SKM-1 treated with dmso at 0.1 percent for 144 hours (cell line): Measurements from ENCODE around the gene PSAPL1.

ENCODE experiments used
- DNase-seq: peaks from one replicate; lab custom pipeline; 2025; ENCODE audit not compliant: unreplicated experiment; lab: John Stamatoyannopoulos, UW

Gene PSAPL1

DNA sequence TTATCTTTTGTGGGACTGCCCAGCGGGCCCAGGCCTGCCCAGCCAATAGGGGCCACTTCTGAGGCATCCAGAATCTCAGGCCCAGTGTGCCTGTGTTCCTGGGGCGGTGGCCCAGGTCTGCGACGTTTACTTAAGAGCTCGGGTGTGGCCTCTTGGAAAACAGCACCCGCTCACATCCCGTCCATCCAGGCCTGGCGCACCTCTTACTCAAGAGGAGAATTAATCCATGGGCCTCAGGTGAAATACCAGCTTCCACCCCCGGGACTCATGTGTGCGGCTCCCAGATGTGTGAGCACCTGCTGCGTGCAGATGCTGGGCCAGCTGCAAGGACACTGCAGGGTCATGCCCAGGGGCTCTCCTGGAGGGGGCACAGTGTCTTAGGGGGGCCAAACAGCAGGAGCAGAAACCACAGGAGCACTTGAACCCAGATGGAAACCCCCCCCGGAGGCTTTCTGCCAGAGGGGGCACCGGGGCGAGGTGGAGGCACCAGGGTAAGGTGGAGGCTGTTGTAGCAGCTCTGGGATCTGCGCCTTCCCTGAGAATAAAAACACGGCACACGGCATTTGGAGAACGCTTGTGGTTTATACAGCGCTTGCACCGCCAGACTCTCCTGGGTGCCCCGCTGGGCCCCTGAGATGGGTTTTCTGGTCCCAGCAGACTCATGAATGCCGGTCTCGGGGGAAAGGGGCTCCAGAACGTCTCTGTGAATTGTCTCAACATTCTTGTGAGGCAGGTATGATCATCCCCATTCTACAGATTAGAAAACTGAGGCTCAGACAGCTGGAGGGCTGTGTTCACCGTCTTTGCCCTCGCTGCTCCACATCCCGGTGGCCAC, 2.8 kb downstream of the PSAPL1 start:
- DNase-seq: no peak

DNA sequence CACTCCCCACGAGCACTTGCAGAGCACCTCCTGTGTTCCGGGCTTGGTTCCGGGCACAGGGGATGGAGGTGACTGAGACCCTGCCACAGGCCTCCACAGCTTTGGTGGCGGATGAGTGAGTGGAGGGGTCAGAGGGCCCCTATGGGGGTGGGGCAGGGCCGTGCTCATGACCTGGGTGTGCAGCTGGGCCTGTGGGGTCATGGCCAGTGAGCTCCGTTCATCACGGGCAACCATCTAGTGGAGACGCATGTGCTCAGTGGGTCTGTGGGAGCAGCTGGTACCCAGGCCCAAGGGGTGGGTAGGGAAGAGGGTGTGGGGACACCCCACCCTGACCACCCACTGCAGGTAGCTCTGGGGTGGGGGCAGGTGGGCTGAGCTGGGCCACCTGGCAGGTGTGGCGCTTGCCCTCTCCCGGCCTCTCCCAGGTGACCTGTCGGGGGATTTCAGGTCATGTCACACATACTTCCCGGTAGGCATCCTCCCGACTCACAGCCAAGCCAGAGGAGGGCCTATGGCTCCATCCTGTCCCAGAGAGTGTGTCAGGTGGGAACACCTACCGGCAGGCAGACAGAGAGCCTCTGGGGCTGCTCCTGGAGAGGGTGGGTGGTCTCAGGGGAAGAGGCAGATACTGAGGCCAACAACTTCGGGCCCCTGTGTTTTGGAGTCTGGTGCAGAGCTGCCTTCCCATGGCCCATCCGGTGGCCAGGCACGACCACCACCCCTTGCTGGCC, 3.6 kb downstream of the PSAPL1 start:
- DNase-seq: no peak

DNA sequence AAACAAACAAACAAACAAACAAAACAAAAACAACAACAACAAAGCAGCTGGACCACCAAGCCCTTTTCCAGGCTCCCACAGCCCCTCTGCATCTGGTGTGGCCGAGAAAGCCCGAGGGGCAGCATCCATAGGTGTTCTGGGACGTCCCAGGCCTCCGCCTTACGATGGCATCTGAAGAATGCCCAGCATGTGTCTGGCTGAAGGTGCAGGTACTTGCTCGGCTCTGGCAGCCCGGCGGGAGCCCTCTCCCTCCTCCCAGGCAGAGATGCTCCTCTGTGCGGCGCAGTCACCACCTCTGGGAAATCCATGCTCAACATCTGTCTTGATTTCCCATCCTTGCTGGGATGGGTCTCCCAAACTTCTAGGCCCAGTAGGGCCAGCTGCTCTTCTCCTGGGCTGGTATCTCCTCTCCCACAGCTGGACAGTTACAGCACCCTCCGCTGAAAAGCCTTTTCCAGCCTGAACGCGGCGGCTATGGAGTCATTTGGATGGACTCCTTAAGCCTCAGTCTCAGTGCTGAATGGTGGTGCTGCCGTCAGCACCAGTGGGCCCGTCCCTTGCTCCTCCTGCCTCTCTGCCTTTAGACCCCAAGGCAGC, 4.3 kb downstream of the PSAPL1 start:
- DNase-seq: no peak

DNA sequence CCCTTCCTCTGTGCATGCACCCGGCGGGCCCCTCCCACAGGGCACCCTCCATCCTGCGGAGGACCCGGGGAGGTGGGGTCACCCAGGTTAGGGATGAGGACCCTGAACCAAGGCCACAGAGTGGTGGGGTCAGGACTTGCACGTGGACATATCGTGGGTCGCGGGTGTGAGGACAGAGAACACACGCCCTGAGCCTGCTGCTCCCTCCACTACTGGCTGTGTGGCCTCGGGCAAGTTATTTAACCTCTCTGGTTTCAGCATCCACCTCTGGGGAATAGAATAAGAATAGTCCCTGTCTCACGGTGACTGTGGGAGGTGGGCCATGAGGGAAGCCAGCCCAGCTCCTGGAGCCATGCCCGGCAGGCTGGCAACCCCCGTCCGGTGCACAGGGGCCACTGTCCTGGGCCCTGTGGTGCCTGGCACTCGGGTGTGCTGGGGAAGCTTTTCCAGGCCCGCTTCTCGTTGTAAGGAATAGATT, 5.1 kb downstream of the PSAPL1 start:
- DNase-seq: no peak

DNA sequence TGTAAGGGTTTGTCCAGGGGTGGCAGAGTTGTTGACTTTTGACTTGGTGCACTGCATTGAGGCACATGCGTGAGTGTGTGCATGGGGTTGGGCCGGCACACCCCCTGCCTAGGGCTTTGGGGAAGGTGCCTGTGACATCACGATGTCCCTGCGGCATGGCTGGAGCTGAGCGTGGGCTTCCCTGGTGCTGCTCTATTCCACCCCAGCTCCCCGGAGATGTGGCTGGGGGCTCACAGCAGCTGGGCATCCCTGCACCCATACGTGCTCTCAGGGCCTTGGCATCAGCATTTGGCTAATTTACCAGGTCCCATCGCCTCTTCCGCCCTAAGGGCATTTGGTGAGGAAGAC, 5.7 kb downstream of the PSAPL1 start:
- DNase-seq: no peak

DNA sequence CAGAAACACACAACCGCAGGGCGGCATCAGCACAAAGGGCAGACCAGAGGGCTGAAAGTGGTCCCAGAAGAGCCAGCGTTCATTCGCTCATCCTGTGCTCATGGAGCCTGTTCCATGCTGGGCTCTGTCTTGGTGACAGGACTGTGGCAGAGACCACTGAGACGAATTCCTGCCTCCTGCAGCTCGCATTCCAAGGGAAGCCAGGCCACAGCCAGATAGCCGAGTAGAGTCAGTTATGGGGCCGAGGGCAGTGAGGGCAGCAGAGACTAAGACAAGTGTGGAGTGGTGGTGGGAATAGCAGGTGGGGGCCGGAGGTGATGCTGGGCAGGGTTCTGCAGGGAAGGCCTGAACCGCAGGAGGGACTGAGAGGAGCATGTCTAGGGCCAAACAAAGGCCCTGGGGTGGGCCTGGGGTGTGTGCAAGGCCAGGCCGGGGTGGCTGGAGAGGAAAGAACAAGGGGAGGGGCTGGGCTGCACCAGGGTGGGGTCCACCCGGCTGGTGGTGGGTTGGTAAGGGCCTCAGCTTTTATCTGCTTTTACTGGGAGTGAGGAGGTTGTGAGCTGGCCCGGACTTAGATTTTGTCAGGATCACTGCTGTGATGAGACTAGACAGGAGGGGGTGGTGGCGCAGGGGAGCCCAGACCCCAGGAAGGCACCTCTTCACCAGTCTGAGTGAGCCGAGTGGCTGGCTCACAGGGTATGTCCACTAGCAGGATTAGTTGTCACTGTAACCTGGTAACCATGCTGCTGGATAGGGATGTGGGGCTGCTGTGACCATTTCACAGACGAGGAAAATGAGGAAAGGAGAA, 6.3 kb downstream of the PSAPL1 start:
- no peak for DNase-seq

DNA sequence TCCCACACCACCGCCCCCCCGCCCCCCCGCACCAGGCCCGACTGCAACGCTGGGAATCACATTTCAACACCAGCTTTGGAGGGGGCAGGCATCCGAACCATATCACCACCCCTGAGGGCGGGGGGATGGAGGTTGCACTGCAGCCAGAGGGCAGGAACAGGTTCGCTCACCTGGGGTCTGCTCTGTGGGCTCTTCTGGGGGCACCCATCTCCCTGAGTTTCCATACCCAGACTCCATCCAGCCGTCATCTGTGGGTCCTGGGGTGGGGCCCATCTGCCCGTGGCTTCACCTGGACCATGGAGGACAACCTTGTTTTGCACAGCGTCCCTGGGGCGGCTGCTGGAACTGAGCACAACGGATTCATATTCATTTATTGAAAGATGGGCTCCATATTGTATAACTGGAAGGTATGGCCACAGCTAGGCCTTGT, 6.9 kb downstream of the PSAPL1 start:
- no peak for DNase-seq

DNA sequence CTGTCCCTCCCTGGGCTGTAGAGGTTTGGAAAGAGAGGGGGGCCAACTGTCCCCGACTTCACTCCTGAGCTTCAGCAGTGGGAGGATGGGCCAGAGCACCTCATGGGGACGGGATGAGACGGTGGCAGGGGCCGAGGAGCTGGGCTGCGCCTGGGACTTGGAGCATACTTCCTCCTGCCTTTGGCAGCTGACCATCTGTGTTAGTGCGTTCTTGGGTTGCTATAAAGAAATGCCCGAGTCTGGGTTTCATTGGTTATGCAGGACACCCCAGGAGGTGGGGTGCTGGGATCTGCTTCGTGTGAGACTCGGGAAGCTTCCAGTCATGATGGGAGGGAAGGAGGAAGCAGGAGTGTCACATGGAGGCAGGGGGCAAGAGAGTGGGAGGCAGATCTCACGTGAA, 7.4 kb downstream of the PSAPL1 start:
- no peak for DNase-seq

DNA sequence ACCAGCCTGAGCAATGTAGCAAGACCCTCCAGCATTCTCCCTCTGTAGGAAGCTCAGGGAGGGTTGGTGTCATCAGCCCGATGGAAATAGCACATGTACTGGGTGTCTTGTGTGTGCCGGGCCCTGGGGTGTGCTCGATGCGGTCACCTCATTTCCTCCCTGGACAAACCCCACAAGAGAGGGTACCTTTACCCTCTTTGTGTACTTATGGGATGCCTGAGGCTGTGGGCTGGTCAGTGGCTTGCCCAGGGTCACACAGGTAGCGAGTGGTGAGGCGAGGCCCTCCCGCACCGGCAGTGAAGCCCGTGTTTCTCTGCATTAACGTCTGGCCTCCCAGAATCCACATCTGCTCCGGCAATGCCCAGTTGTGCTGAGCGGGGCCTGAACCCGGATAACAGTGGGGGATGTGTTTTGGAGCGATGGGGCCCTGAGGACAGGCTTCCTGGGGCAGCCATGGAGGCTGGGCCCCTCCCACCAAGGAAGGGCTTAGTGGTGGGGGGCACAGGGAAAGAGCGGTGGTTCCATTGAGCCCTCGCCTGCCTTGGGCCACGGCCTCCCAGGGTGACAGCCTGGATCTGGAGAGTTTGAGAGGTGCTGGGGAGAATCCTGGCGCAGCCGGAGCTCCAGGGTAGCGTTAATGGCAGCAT, 8.1 kb downstream of the PSAPL1 start:
- no peak for DNase-seq

DNA sequence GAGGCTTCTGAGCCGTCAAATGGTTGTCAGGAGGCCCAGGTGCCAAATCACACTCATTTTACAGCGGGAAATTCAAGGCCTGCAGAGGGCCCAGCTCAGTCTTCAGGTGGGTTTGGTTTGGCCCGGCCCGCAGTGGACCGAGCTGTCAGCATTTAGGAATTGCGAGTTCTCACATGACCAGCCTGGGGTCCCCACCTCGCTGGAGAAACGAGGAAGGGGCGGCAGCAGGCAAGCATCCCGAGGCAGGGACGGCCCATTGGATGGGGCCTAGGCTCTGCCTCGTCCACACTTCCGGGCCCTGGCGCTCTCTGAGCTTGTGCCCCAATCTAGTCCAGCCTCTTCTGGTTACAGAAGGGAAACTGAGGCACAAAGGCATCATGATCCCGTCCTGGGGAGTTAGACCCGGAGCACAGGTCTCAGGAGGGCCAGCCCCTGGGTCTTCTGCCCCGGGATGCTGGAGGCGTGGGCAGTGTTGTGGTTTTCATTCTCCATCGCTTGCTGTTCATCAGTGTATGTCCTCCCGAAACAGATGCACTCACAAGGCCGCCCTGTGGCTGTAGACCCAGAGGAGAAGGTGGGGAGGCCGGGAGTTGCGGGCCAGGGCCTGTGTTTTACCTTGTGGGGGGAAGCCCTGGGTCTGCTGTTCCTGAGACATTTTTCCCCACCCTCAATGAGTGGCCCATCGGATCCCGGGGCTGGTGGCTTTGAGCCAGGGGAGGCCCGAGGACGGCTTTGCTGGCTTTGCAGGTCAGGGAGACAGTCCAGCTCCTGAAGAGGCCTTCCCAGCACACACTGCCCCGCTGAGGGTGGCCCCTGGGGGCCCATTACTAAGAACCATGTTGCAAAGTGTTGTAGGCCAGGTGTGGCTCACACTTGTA, 8.9 kb downstream of the PSAPL1 start:
- no peak for DNase-seq

DNA sequence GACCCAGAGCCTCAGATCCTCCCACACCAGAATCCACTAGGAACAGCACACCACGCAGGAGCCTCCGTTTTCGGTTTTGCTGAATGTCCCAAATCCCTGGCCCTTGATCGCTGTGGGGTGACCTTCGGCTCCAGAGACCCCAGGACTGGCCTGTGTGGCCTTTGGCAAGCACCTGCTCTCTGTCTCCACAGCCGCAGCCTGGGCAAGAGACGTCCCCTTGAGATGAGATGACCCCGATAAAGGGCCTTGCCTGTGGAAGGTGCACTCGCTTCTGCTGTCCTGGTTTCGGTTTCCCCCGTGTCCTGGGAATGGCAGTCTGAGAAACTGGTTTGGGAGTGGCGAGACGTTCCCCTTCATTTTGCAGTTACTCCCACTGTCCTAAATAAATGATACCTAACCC, 9.6 kb downstream of the PSAPL1 start:
- DNase-seq: no peak

DNA sequence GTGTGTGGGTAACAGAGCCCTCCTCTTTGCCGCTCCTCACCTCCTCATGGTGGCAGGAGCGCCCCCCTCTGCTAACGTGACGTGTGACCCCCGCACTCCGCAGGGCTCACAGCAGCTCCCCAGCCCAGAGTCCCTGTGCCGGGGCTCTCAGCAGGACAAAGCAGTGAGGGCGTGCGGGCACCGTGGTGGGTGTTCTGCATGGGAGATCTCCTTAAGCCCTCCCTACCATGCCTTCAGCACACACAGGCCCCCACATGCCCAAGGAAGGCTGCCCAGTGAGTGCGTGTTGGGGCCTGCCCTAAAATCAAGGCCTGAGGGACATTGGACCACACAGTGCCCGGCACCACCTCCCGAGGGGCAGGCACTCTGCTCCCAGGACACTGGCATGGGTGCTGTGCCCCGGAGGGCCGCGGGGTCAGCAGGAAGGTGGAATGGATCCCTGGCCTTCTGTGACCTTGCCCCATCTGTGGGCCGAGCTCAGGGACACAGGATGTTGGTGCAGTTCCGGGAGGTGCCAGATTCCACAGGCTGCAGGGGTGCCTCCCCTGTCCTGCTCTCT, 10.1 kb downstream of the PSAPL1 start:
- no peak for DNase-seq

DNA sequence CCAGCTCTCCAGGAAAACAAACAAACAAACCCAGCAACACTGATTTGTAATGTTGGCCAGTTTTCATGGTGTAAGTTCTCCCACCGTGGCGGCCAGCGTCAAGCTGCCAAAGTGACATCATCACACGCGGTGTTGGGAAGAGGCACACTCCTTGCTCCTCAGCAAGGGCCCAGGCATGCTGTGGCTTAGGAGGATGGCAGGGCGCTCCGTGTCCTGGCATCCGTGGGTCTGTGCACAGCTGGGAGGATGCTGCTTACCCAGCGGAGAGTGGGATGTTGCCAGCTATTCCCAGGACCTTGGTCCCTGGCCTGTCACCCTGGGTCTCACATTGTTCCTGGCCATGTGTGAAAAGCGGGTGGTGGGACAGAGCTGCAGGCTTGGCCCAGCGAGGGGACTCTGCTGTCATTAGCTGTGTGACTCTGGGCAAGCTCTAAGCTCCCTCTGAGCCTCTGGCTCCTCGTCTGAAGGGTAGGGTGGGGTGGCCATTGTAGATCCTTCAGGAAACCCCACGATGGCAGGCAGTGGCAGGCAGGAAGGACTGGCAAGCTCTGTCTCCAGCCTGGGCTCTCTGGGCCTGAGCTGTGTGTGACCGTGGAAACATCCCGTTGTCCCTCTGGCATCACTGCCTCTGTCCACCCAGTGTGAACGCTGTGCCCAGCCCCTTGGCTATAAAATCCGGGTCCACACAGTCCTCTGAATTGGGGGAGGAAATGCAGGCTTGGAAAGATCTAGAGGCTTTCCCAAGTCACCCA, 10.8 kb downstream of the PSAPL1 start:
- no peak for DNase-seq

DNA sequence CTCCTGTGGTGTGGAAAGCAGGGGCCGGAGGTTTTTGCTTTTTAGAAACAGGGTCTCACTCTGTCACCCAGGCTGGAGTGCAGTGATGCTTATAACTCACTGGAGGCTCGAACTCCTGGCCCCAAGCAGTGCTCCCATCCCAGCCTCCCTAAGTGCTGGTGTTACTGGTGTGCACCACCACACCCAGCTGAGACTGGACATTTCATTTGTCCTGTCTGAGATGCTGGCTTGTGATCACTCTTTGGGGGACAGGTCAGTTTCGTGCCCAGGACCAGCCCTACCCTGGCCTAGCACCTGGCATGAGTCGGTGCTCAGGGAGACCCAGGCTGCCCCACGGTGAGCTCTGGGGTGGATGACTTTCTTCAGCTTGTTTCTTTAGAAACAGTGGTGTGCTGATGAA, 11.3 kb downstream of the PSAPL1 start:
- DNase-seq: no peak

DNA sequence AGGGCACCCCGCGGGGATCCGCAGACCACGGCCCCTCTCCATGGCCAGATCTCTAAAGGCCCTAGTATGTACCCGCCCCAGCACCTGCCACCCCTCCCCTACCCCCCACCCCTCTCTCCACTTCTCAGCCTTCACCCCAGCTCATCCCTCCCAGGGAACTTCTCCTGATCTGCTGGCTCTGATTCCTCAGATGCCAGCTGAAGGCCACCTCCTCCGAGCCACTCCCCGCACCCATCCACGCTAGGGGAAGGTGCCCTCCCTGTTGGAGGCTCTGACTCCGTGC, 11.9 kb downstream of the PSAPL1 start:
- no peak for DNase-seq

DNA sequence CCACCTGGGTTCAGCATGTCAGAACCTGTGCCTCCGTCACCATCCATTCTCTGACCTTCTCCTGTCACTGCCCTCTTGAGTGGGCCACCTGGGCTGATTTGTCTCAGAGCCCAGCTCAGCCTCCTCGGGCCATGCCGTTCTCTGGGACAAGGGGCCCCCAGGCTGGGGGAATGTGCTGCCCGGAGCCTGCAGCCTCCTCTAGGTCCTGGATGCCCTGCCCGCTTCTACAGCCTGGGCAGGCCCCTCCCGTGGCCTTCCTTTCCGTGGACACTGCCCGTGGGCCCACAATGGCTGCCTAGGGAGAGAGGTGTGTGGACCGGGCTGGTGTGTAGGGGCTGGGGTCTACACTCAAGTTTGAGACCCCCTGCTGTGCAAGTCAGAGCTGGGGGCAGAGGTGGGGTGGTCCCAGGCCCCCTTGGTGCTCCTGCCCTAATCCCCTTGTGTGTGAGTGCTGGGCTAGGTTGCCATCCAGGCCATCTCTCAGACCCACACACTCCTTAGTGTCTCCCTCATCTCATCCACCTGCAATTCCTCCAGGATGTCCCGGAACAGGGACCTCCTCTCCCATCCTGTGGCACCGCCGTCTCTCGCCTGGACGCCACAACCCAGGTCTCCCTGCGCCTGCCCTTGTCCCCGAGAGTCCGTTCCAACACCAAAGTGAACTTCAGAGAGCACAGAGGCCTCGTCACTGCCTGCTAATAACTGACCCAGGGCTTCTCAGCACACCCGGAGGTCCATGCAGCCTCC, 12.4 kb downstream of the PSAPL1 start:
- no peak for DNase-seq

DNA sequence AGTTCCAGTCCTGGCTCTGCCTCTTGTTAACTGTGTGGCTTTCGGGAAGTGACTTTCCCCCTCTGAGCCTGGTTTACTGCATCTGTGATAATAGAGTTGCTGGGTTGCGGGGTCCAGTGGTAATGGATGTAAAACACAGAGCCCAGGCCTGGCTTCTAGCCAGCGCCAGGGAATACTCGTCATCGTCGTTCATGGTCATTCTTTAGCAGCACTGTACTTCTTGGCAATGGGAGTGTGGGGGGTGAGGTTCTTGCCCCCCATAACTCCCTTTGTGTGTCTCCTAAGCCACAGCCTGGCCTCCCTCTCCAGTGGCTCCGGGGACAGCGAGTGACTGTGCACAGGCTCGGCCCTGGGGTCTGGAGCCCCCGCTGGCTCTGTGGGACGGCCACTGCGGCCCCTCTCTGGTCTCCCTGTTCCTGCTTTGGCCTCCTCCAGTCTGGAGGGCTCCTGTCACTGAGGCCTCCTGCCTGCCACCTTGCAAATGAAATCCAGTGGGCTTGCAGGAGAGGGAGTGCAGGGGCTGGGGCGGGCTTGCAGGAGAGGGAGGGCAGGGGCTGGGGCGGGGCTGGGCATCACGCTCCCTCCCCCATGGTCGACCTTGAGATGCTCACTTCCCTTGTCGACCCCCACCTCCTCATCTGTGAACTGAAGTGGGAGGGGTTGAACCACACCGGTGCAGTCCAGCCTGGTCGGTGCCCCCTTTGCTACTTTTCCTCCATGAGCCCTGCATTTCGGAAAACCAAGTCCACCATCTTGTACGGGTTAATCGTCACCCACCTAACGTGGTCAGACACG, 13.2 kb downstream of the PSAPL1 start:
- no peak for DNase-seq

DNA sequence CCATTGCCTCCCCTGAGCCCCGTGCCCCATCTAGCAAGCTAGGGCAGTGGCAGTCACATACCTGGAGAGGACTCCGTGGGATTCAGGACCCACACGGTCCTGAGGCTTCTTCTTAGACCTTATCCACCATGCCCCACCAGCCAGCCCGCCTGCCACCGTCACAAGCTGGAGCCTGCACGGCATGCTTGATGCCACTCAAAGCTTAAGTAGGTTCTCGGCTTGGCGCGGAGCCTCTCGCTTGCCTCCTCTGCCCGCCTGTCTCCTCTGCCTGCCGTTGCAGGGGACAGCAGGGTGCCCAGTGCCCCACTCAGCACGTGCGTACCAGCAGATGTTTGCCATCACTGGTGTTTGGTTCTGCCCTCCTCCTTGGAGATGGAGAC, 14.1 kb downstream of the PSAPL1 start:
- no peak for DNase-seq
